Measurements from ENCODE around the gene MTERF4. TPM values are rescaled to one million over a fixed set of nuclear protein-coding genes. Genes with fewer than 3 reads are reported as not detected.

MTERF4 gene
- total RNA-seq, 6 experiments from 2014 or later, result 12.1 to 26.3 (median 17.0) TPM

DNA sequence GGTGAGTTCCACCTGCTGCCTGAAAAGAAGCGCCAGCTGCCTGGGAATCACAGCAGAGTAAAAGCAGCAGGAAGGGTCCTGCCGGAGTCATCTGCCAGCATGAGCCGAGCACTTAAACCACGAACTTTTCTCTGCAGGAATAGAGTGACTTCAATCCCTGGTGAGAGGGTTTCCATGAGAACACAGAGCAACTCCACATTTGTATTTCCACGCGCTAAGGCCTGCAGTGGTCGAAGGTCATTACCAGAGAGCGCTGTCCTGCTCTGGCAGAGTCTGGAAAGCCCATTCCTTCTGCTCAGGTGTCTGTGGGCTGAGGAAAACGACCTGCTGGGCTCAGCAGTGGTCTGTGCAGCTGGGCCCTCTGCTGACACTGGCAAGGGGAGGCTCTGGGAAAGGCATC, 40.5 kb upstream of the MTERF4 start:
- 85% methylated on average over 5 of the region's 9 CpGs for WGBS (ENCODE audit: insufficient coverage, low coverage, low lambda C conversion rate, missing lambda C conversion rate)
- H3K4me1 ChIP-seq, result no peaks in the 10 kb centered on the region
- no peak for ATAC-seq
- H3K27ac ChIP-seq, result no peak overlapping the region
- H3K36me3 ChIP-seq, result no peaks in the 10 kb centered on the region
- no peak overlapping the region for H3K4me3 ChIP-seq
- intact Hi-C loops (cut with DNase I), result no loop called here
- no peak for DNase-seq
- H3K9me3 ChIP-seq, result no peaks in the 10 kb centered on the region
- TF ChIP-seq, protein P1, sequence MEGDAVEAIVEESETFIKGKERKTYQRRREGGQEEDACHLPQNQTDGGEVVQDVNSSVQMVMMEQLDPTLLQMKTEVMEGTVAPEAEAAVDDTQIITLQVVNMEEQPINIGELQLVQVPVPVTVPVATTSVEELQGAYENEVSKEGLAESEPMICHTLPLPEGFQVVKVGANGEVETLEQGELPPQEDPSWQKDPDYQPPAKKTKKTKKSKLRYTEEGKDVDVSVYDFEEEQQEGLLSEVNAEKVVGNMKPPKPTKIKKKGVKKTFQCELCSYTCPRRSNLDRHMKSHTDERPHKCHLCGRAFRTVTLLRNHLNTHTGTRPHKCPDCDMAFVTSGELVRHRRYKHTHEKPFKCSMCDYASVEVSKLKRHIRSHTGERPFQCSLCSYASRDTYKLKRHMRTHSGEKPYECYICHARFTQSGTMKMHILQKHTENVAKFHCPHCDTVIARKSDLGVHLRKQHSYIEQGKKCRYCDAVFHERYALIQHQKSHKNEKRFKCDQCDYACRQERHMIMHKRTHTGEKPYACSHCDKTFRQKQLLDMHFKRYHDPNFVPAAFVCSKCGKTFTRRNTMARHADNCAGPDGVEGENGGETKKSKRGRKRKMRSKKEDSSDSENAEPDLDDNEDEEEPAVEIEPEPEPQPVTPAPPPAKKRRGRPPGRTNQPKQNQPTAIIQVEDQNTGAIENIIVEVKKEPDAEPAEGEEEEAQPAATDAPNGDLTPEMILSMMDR (IDR thresholded peaks at IDR 0.05), result no peak
- no peak for TF ChIP-seq POLR2A (IDR thresholded peaks at IDR 0.05)
- H3K27me3 ChIP-seq, result no peaks in the 10 kb centered on the region

DNA sequence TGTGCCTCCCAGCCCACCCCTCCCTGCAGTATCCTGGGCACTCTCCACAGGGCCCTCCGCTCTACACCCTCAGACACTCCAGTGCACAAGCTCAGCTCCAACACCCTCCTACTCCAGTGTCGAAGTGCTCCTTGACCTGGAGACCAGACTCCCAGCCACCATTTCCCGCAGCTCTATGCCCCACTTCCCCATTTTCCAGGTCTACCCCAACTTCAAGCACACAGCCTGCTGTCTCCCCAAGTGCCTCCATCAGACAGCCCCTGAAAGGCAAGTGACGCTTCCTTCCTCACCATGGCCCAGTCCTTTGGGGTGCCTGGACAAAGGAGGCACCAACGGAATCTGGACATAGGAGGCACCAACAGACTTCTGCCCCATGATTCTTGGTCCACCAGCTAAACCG, 40.0 kb upstream of the MTERF4 start:
- no peaks in the 10 kb centered on the region for H3K9me3 ChIP-seq
- H3K36me3 ChIP-seq, result no peaks in the 10 kb centered on the region
- no peak overlapping the region for H3K27ac ChIP-seq
- no peak for ATAC-seq
- no peaks in the 10 kb centered on the region for H3K27me3 ChIP-seq
- H3K4me3 ChIP-seq, result no peak overlapping the region
- intact Hi-C loops (cut with DNase I), result no loop called here
- no peak for TF ChIP-seq POLR2A (IDR thresholded peaks at IDR 0.05)
- TF ChIP-seq, protein P1 (IDR thresholded peaks at IDR 0.05), result no peak
- H3K4me1 ChIP-seq, result no peaks in the 10 kb centered on the region
- whole genome bisulfite sequencing (ENCODE audit: insufficient coverage, low coverage, low lambda C conversion rate, missing lambda C conversion rate), result 100% methylated on average over 4 of the region's 6 CpGs
- no peak for DNase-seq

- no peak for ATAC-seq
- H3K9me3 ChIP-seq, result no peaks in the 10 kb centered on the region
- no peak overlapping the region for H3K27ac ChIP-seq
- H3K4me3 ChIP-seq, result no peak overlapping the region
- DNase-seq, result no peak
- intact Hi-C loops (cut with DNase I), result no loop called here
- WGBS (ENCODE audit: insufficient coverage, low coverage, low lambda C conversion rate, missing lambda C conversion rate), result 96% methylated on average over 14 of the region's 14 CpGs
- H3K4me1 ChIP-seq, result no peaks in the 10 kb centered on the region
- TF ChIP-seq, protein P1 (IDR thresholded peaks at IDR 0.05), result no peak
- TF ChIP-seq POLR2A (IDR thresholded peaks at IDR 0.05), result no peak
- no peaks in the 10 kb centered on the region for H3K27me3 ChIP-seq
- H3K36me3 ChIP-seq, result no peaks in the 10 kb centered on the region
These were observed 39.2 kb upstream of the MTERF4 start for GRCh38 chr2:241141214-241141770.

- WGBS (ENCODE audit: insufficient coverage, low coverage, low lambda C conversion rate, missing lambda C conversion rate), result 60% methylated on average over 2 of the region's 10 CpGs
- H3K4me1 ChIP-seq, result peaks cover 0 to 4% (median 0%) of the 10 kb centered on the region in 4 donors
- no peaks in the 10 kb centered on the region for H3K36me3 ChIP-seq
- no peak overlapping the region for H3K27ac ChIP-seq
- intact Hi-C loops (cut with DNase I), result no loop called here
- TF ChIP-seq, protein P1 (IDR thresholded peaks at IDR 0.05), result no peak
- TF ChIP-seq POLR2A (IDR thresholded peaks at IDR 0.05), result no peak
- no peaks in the 10 kb centered on the region for H3K27me3 ChIP-seq
- ATAC-seq, result no peak
- no peaks in the 10 kb centered on the region for H3K9me3 ChIP-seq
- peak in 1 of 3 donors; percentile 19 for DNase-seq
- no peak overlapping the region for H3K4me3 ChIP-seq
These were observed 38.4 kb upstream of the MTERF4 start for GRCh38 chr2:241140445-241140840.
